Measurements from ENCODE around the gene FGD3. TPM values are rescaled to one million over a fixed set of nuclear protein-coding genes. Genes with fewer than 3 reads are reported as not detected.
A peak's percentile ranks its signal among the peaks of the same experiment; 100 is the strongest.

The FGD3 gene
- total RNA-seq, 4 donors from 2014 or later, result 1.7 to 4.2 (median 3.3) TPM

DNA sequence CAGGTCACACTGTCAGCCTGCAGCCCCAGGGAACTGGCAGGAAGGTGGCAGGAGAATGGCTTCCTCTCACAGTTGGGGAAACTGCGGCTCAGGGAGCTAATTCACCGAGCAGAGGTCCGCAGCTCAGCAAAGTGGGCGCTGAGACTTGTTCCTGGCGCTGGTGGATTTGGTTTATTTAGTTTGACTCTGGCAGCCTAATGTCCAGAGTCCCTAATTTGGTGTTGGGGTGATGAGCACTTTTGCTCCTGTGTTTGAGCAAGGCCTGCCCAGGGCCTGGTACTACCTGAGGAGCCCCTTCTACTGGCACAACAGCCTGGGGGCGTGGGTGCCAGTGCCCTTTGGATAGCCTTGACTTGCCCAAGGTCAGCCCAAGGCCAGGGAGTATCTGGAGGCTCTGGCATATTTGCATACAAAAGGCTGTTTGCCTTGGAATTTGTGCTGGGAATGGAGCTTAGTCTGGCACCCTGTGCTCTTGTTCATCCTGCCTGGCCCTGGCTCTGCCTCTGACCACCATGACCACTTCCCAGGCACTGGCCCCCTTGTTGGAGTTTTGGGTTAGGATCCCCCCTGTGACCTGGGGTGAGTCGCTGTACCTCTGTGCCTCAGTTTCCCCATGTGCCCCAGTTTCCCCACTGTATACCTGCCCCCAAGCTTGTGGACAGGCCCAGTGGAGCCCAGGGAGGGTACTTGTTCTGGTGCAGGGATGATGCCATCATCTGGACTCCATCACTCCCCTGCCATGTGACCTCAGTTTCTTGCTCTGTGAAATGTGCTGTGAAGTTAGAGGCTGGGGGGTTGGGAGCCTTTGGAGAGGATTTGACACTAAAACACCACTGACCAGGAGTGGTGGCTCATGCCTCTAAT lies 112.6 kb downstream of the FGD3 start:
- Histone ChIP-seq H3K4me3 (peak overlapping the region in 1 of 2 donors; percentile 61), H3K27me3 (peaks cover 18% of the 10 kb centered on the region), H3K36me3 (no peaks in the 10 kb centered on the region), H3K4me1 (peaks cover 0 to 27% (median 12%) of the 10 kb centered on the region in 3 donors), H3K27ac (no peak overlapping the region), H3K9me3 (no peaks in the 10 kb centered on the region)
- 78% methylated on average over 6 of the region's 7 CpGs; no CpG with 5 or more reads in 1 of the 2 donors for whole genome bisulfite sequencing, 2 donors (ENCODE audit: low coverage in 1 of 2)
- no peak for ATAC-seq
- TF ChIP-seq POLR2A (IDR thresholded peaks at IDR 0.05), result no peak
- TF ChIP-seq, protein P1, sequence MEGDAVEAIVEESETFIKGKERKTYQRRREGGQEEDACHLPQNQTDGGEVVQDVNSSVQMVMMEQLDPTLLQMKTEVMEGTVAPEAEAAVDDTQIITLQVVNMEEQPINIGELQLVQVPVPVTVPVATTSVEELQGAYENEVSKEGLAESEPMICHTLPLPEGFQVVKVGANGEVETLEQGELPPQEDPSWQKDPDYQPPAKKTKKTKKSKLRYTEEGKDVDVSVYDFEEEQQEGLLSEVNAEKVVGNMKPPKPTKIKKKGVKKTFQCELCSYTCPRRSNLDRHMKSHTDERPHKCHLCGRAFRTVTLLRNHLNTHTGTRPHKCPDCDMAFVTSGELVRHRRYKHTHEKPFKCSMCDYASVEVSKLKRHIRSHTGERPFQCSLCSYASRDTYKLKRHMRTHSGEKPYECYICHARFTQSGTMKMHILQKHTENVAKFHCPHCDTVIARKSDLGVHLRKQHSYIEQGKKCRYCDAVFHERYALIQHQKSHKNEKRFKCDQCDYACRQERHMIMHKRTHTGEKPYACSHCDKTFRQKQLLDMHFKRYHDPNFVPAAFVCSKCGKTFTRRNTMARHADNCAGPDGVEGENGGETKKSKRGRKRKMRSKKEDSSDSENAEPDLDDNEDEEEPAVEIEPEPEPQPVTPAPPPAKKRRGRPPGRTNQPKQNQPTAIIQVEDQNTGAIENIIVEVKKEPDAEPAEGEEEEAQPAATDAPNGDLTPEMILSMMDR (IDR thresholded peaks at IDR 0.05), result no peak
- TF ChIP-seq POLR2AphosphoS5 (IDR thresholded peaks at IDR 0.05), result no peak
- TF ChIP-seq EP300 (IDR thresholded peaks at IDR 0.05), result no peak

DNA sequence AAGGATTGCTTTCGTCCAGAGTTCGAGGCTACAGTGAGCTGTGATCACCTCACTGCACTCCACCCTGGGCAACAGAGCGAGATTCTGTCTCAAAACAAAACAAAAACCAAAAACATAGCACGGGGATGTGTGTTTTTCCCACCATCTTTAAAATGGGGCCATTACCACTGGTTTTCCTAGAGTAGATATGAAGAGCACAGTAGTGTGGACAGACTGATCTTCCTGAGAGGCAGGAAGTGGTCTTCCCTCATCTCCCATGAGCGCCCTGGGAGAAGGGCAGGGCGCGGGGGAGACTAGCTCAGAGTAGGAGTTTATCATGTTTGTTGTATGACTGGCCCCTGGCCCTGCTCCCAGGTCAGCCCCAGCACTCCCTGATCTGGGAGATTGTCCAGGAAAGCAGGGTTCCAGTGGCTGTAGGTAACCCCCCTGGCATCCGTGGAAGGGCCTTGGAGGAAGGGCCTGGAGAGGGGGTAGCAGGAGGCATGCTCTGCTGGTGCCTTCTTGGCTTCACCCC lies 113.5 kb downstream of the FGD3 start:
- no peak for ATAC-seq
- peaks cover 0 to 27% (median 12%) of the 10 kb centered on the region in 3 donors for H3K4me1 ChIP-seq
- WGBS, 2 donors (ENCODE audit: low coverage in 1 of 2), result 80 to 96% methylated on average over 2 to 4 of the region's 8 CpGs
- no peak overlapping the region for H3K4me3 ChIP-seq
- H3K27me3 ChIP-seq, result peaks cover 18% of the 10 kb centered on the region
- H3K27ac ChIP-seq, result no peak overlapping the region
- TF ChIP-seq, protein P1 (IDR thresholded peaks at IDR 0.05), result no peak
- no peak for TF ChIP-seq POLR2AphosphoS5 (IDR thresholded peaks at IDR 0.05)
- TF ChIP-seq EP300 (IDR thresholded peaks at IDR 0.05), result no peak
- no peak for TF ChIP-seq POLR2A (IDR thresholded peaks at IDR 0.05)
- no peaks in the 10 kb centered on the region for H3K36me3 ChIP-seq
- H3K9me3 ChIP-seq, result no peaks in the 10 kb centered on the region

DNA sequence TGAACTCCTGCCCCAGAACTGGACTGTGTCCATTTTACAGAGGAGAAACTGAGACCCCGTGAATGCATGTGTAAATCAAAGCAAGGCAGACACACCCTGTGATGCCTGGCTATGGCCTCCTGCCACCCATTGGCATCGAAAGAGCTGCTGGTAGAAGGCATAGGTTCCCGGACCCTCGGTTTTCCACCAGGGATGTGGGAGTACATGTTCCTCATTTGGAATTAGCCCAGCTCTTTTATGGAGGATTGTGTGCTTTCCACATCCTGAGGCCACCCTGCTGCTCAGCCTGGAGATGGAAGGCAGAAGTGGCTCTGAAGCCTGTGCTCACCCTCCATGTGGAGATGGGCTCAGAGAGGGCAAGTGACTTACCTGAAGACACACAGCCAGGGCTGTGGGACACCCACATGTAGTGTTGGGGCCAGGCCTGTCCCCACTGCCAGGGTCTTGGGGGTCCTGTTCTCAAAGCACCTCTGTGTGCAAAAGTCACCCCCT lies 114.0 kb downstream of the FGD3 start:
- Histone ChIP-seq H3K36me3 (no peaks in the 10 kb centered on the region), H3K4me1 (peaks cover 0 to 27% (median 12%) of the 10 kb centered on the region in 3 donors), H3K4me3 (no peak overlapping the region), H3K9me3 (no peaks in the 10 kb centered on the region), H3K27ac (no peak overlapping the region), H3K27me3 (peaks cover 18% of the 10 kb centered on the region)
- TF ChIP-seq, protein P1 (IDR thresholded peaks at IDR 0.05), result no peak
- no peak for TF ChIP-seq POLR2AphosphoS5 (IDR thresholded peaks at IDR 0.05)
- no peak for TF ChIP-seq EP300 (IDR thresholded peaks at IDR 0.05)
- TF ChIP-seq POLR2A (IDR thresholded peaks at IDR 0.05), result no peak
- no peak for ATAC-seq
- 60 to 100% methylated on average over 1 of the region's 4 CpGs for WGBS, 2 donors (ENCODE audit: low coverage in 1 of 2)

DNA sequence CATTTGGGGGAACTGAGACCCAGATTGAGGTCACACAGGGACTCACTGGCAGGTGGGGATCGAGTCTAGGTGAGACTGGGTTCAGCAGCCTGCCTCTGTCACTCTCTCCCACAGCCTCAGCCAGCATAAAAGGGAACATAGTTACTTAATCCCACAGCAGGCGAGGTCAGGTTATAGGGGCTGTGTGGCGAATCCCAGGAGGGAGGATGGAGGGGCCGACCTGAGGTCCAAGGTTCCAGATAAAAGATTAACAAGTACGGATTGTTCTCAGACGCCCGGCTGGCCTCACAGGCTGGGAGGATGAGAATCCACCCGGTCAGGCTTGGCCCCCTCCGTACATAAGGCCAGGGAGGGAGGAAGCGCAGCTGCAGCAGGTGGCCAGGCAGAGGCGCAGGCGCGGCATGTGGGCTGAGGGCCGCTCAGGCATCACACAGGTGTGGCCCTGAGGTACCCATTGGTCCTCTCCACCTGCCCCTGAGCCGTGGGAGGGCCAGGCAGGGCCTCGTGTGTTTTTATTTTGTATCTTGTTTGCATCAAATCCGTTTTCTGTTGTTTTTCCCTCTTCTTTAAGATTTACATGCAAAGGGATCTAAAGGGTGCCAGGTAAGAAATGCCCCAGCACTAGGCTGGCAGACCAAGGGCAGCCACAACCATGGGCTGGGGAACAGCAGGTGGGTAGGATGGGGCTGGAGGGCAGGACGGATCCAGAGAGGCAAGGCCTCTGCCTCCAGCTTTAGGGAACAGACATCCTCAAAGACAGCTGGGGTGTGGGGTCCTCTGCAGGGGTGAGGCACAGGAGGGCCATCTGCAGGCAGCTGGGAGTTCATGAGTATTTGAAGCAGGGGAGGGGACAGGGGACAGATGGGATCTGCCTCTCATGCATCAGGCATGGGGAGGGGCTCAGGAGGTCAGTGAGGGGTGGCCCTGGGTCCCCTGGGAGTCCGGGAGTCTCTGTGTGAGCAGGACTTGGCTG lies 114.8 kb downstream of the FGD3 start:
- no peak overlapping the region for H3K27ac ChIP-seq
- no peak for TF ChIP-seq EP300 (IDR thresholded peaks at IDR 0.05)
- TF ChIP-seq, protein P1 (IDR thresholded peaks at IDR 0.05), result no peak
- no peak for TF ChIP-seq POLR2AphosphoS5 (IDR thresholded peaks at IDR 0.05)
- TF ChIP-seq POLR2A (IDR thresholded peaks at IDR 0.05), result no peak
- WGBS, 2 donors (ENCODE audit: low coverage in 1 of 2), result 87% methylated on average over 13 of the region's 19 CpGs; no CpG with 5 or more reads in 1 of the 2 donors

More for the DNA sequence above, 114.8 kb downstream of the FGD3 start:
- no peak for ATAC-seq
- H3K36me3 ChIP-seq, result no peaks in the 10 kb centered on the region
- no peak overlapping the region for H3K4me3 ChIP-seq
- H3K27me3 ChIP-seq, result peaks cover 18% of the 10 kb centered on the region
- no peaks in the 10 kb centered on the region for H3K9me3 ChIP-seq
- H3K4me1 ChIP-seq, result peaks cover 0 to 27% (median 12%) of the 10 kb centered on the region in 3 donors
